ENCODE measurements around the gene MGRN1.

GRCh38 chr16:4614571-4615383 lies 9.8 kb upstream of the MGRN1 start, which contains the start of gene UBALD1:
- TF ChIP-seq EZH2 (IDR thresholded peaks at IDR 0.05; ENCODE audit: borderline replicate concordance, low read depth, low read length, severe bottlenecking): no peak
- peak; percentile 2 for TF ChIP-seq CTCF (IDR thresholded peaks at IDR 0.05; ENCODE audit: borderline replicate concordance, extremely low read depth, low read length, poor library complexity, severe bottlenecking)
